ENCODE measurements around the gene PRDX1. TPM values are rescaled to one million over a fixed set of nuclear protein-coding genes. Genes with fewer than 3 reads are reported as not detected.

The PRDX1 gene
- total RNA-seq, 1 experiment from 2014 or later = 637 TPM

DNA sequence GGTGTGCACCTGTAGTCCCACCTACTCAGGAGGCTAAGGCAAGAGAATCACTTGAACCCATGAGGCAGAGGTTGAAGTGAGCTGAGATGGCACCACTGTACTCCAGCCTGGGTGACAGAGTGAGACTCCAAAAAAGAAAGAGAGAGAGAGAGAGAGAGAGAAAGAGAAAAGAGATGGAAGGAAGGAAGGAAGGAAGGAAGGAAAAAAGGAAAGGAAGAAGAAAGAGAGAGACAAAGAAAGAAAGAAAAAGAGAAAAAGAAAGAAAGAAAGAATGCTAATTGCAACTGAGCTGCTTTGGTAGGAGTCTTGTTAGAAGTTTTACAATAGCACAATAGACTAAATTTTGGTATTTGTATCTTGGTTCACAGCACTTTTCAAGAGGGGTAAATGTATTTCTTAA is 56.4 kb downstream of the PRDX1 start:
- no peaks in the 10 kb centered on the region for H3K36me3 ChIP-seq (ENCODE audit: control insufficient read depth, insufficient read depth, low read length)
- intact Hi-C loops (cut with micrococcal nuclease; ENCODE audit: unreplicated experiment) = no loop called here
- BruUV-seq (replicated peaks) = no TSS peak
- no peak overlapping the region for H3K4me3 ChIP-seq (ENCODE audit: low read depth, low read length)
- POLR2A ChIA-PET = no interaction called here
- Mint-ChIP-seq H3K4me1 (ENCODE audit: low read depth, unreplicated experiment) (no peaks in the 10 kb centered on the region), H3K4me3 (ENCODE audit: unreplicated experiment) (no peak overlapping the region), H3K27me3 (ENCODE audit: insufficient read depth, unreplicated experiment) (no peaks in the 10 kb centered on the region), H3K9me3 (ENCODE audit: unreplicated experiment) (no peaks in the 10 kb centered on the region), H3K27ac (ENCODE audit: unreplicated experiment) (no peak overlapping the region), H3K36me3 (ENCODE audit: insufficient read depth, unreplicated experiment) (peaks cover 5% of the 10 kb centered on the region)
- H3K4me1 ChIP-seq = no peaks in the 10 kb centered on the region
- H3K9me3 ChIP-seq = no peaks in the 10 kb centered on the region
- CTCF ChIA-PET = no interaction called here
- no peak for DNase-seq
- no peaks in the 10 kb centered on the region for H3K27me3 ChIP-seq (replicated peaks; ENCODE audit: control insufficient read depth, insufficient read depth, low read length)
- TF ChIP-seq CTCF (IDR thresholded peaks at IDR 0.05; ENCODE audit: insufficient read depth in 1 of 2, low read depth in 1 of 2, low read length in 1 of 2, severe bottlenecking in 1 of 2, unreplicated experiment in 1 of 2) = no peak

Other genes starting within 250 kb of the PRDX1 start
- 78.2 and 90.6 TPM in 2 replicates for gene HPDL, start 195.0 kb downstream of the PRDX1 start, total RNA-seq (2022)
- gene TOE1, start 181.7 kb downstream of the PRDX1 start, total RNA-seq (2022) = 15.5 and 19.0 TPM in 2 replicates
- gene MUTYH, start 181.4 kb downstream of the PRDX1 start, total RNA-seq (2022) = 46.3 and 48.4 TPM in 2 replicates
- gene TESK2, start 30.7 kb downstream of the PRDX1 start, total RNA-seq (2022) = 11.9 and 14.7 TPM in 2 replicates
- 2.8 and 3.0 TPM in 2 replicates for gene CCDC163, start 21.8 kb downstream of the PRDX1 start, total RNA-seq (2022)
- 5.0 and 6.7 TPM in 2 replicates for gene MMACHC, start 21.6 kb downstream of the PRDX1 start, total RNA-seq (2022)
- gene AKR1A1, start 28.9 kb upstream of the PRDX1 start, total RNA-seq (2022) = 119 and 129 TPM in 2 replicates
- gene NASP, start 62.2 kb upstream of the PRDX1 start, total RNA-seq (2022) = 174 and 183 TPM in 2 replicates
- 1.9 and 2.4 TPM in 2 replicates for gene CCDC17, start 102.2 kb upstream of the PRDX1 start, total RNA-seq (2022)
- gene GPBP1L1, start 164.6 kb upstream of the PRDX1 start, total RNA-seq (2022) = 57.3 and 61.8 TPM in 2 replicates
- gene TMEM69, start 166.3 kb upstream of the PRDX1 start, total RNA-seq (2022) = 21.5 and 29.3 TPM in 2 replicates
- 7.6 and 7.9 TPM in 2 replicates for gene IPP, start 228.8 kb upstream of the PRDX1 start, total RNA-seq (2022)